ENCODE results near the gene NFKBIE. TPM values are rescaled to one million over a fixed set of nuclear protein-coding genes. Genes with fewer than 3 reads are reported as not detected.
A peak's percentile ranks its signal among the peaks of the same experiment; 100 is the strongest.

NFKBIE gene
- total RNA-seq, 1 experiment from 2014 or later: 7.6 TPM

DNA sequence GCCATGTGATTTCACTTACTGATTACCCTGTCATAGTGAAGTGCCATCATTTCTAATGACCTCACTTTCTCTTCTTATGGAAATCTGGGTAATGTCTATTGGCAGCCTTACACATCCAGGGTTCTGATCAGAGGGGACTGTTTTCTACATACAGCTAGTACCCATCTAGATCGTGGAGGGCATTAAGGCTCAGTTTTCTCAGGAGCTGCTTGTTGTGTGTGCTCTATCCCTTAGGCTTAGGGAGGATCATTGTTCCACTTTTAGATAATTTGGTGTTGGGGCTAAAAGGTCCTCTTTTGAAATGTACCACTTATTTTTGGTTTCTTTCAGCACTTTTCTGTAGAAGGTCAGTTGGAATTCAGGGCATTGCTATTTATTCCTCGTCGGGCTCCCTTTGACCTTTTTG is 14.6 kb downstream of the NFKBIE start:
- H2AFZ ChIP-seq (ENCODE audit: low read depth, low read length, poor library complexity, severe bottlenecking): no peak overlapping the region
- H3K27ac ChIP-seq (ENCODE audit: low read depth, low read length): 0 out of 2 replicates have a peak overlapping the region, but pooled peaks have one; percentile 22
- no peak for TF ChIP-seq JUND (IDR thresholded peaks at IDR 0.05)
- TF ChIP-seq, protein P1, sequence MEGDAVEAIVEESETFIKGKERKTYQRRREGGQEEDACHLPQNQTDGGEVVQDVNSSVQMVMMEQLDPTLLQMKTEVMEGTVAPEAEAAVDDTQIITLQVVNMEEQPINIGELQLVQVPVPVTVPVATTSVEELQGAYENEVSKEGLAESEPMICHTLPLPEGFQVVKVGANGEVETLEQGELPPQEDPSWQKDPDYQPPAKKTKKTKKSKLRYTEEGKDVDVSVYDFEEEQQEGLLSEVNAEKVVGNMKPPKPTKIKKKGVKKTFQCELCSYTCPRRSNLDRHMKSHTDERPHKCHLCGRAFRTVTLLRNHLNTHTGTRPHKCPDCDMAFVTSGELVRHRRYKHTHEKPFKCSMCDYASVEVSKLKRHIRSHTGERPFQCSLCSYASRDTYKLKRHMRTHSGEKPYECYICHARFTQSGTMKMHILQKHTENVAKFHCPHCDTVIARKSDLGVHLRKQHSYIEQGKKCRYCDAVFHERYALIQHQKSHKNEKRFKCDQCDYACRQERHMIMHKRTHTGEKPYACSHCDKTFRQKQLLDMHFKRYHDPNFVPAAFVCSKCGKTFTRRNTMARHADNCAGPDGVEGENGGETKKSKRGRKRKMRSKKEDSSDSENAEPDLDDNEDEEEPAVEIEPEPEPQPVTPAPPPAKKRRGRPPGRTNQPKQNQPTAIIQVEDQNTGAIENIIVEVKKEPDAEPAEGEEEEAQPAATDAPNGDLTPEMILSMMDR (IDR thresholded peaks at IDR 0.05 in 2 of 3, conservative IDR thresholded peaks at IDR 0.05 in 1 of 3; ENCODE audit: borderline replicate concordance in 1 of 3, insufficient read depth in 1 of 3, low read depth in 2 of 3, low read length in 2 of 3): no peak
- no peak for TF ChIP-seq FOSL1 (IDR thresholded peaks at IDR 0.05; ENCODE audit: low read depth)
- no peak for TF ChIP-seq TCF7L2 (IDR thresholded peaks at IDR 0.05; ENCODE audit: borderline replicate concordance, extremely low read depth, insufficient read depth, insufficient read length)
- no peak for TF ChIP-seq POLR2A (IDR thresholded peaks at IDR 0.05; ENCODE audit: borderline replicate concordance, extremely low read depth, insufficient read depth, insufficient read length)
- TF ChIP-seq EZH2 (IDR thresholded peaks at IDR 0.05): no peak
- no peak for TF ChIP-seq CBX3 (IDR thresholded peaks at IDR 0.05; ENCODE audit: low read depth)
- TF ChIP-seq, protein P2, sequence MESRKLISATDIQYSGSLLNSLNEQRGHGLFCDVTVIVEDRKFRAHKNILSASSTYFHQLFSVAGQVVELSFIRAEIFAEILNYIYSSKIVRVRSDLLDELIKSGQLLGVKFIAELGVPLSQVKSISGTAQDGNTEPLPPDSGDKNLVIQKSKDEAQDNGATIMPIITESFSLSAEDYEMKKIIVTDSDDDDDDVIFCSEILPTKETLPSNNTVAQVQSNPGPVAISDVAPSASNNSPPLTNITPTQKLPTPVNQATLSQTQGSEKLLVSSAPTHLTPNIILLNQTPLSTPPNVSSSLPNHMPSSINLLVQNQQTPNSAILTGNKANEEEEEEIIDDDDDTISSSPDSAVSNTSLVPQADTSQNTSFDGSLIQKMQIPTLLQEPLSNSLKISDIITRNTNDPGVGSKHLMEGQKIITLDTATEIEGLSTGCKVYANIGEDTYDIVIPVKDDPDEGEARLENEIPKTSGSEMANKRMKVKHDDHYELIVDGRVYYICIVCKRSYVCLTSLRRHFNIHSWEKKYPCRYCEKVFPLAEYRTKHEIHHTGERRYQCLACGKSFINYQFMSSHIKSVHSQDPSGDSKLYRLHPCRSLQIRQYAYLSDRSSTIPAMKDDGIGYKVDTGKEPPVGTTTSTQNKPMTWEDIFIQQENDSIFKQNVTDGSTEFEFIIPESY (IDR thresholded peaks at IDR 0.05; ENCODE audit: extremely low read depth, insufficient replicate concordance, low read length): no peak
- TF ChIP-seq, protein P3, sequence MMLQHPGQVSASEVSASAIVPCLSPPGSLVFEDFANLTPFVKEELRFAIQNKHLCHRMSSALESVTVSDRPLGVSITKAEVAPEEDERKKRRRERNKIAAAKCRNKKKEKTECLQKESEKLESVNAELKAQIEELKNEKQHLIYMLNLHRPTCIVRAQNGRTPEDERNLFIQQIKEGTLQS (IDR thresholded peaks at IDR 0.05): no peak
- no peak for TF ChIP-seq POLR2AphosphoS5 (IDR thresholded peaks at IDR 0.05; ENCODE audit: low read depth, low read length)
- TF ChIP-seq, protein P4, sequence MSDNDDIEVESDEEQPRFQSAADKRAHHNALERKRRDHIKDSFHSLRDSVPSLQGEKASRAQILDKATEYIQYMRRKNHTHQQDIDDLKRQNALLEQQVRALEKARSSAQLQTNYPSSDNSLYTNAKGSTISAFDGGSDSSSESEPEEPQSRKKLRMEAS (IDR thresholded peaks at IDR 0.05): no peak
- no peak for TF ChIP-seq RAD21 (IDR thresholded peaks at IDR 0.05; ENCODE audit: low read depth)
- TF ChIP-seq SRF (IDR thresholded peaks at IDR 0.05; ENCODE audit: low read depth): no peak
- TF ChIP-seq ZFX (IDR thresholded peaks at IDR 0.05): no peak
- TF ChIP-seq, protein P5, sequence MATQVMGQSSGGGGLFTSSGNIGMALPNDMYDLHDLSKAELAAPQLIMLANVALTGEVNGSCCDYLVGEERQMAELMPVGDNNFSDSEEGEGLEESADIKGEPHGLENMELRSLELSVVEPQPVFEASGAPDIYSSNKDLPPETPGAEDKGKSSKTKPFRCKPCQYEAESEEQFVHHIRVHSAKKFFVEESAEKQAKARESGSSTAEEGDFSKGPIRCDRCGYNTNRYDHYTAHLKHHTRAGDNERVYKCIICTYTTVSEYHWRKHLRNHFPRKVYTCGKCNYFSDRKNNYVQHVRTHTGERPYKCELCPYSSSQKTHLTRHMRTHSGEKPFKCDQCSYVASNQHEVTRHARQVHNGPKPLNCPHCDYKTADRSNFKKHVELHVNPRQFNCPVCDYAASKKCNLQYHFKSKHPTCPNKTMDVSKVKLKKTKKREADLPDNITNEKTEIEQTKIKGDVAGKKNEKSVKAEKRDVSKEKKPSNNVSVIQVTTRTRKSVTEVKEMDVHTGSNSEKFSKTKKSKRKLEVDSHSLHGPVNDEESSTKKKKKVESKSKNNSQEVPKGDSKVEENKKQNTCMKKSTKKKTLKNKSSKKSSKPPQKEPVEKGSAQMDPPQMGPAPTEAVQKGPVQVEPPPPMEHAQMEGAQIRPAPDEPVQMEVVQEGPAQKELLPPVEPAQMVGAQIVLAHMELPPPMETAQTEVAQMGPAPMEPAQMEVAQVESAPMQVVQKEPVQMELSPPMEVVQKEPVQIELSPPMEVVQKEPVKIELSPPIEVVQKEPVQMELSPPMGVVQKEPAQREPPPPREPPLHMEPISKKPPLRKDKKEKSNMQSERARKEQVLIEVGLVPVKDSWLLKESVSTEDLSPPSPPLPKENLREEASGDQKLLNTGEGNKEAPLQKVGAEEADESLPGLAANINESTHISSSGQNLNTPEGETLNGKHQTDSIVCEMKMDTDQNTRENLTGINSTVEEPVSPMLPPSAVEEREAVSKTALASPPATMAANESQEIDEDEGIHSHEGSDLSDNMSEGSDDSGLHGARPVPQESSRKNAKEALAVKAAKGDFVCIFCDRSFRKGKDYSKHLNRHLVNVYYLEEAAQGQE (IDR thresholded peaks at IDR 0.05; ENCODE audit: low read depth): no peak
- TF ChIP-seq SIN3A (IDR thresholded peaks at IDR 0.05; ENCODE audit: low read depth): no peak
- no peak for TF ChIP-seq ZNF274 (IDR thresholded peaks at IDR 0.05; ENCODE audit: low read depth, low read length)
- no peak for TF ChIP-seq EGR1 (IDR thresholded peaks at IDR 0.05; ENCODE audit: low read depth)
- H3K4me1 ChIP-seq (ENCODE audit: control insufficient read depth in 1 of 2, insufficient read depth in 2 of 2, low read length in 2 of 2): peaks cover 6 to 26% of the 10 kb centered on the region in 2 experiments
- H3K9me3 ChIP-seq (ENCODE audit: control insufficient read depth in 1 of 2, insufficient read depth in 1 of 2, low read depth in 1 of 2, low read length in 2 of 2): no peaks in the 10 kb centered on the region
- no peaks in the 10 kb centered on the region for H3K27me3 ChIP-seq (ENCODE audit: insufficient read depth, low read length)
- ATAC-seq (no peak), DNase-seq (ENCODE audit: low read depth, low spot score) (no peak)
- CTCF ChIA-PET: interaction anchor here (2.2 kb wide), 1 partner anchor 77 kb away, joined by 6 read pairs; no protein-coding TSS in a partner anchor
- BruUV-seq (replicated peaks): no TSS peak
- no peak overlapping the region for H3K4me2 ChIP-seq (ENCODE audit: low read length)
- H3K9me2 ChIP-seq (ENCODE audit: insufficient read depth): no peaks in the 10 kb centered on the region
- intact Hi-C loops (cut with micrococcal nuclease): loop anchor here (5.0 kb wide), 1 partner anchor 153 kb away; no protein-coding TSS in a partner anchor
- H3K9ac ChIP-seq (ENCODE audit: low read length): peak overlapping the region; percentile 9; the same call in 1 of the 2 replicates
- RAD21 ChIA-PET (ENCODE audit: low non-redundant PET in 1 of 2, low total read pairs in 2 of 2, uncharacterized antibody in 2 of 2, unreplicated experiment in 2 of 2): no interaction called here
- H3K79me2 ChIP-seq (ENCODE audit: insufficient read depth, low read length): peaks cover 65% of the 10 kb centered on the region
- H3K4me3 ChIP-seq (replicated peaks in 1 of 2; ENCODE audit: low read depth in 1 of 2, low read length in 2 of 2): no peak overlapping the region
- H4K20me1 ChIP-seq (ENCODE audit: insufficient read depth): peaks cover 68% of the 10 kb centered on the region
- peaks cover 55 to 73% of the 10 kb centered on the region in 2 experiments for H3K36me3 ChIP-seq (ENCODE audit: control insufficient read depth in 1 of 2, insufficient read depth in 2 of 2, low read length in 2 of 2)
- POLR2A ChIA-PET: no interaction called here

Measured in HCT116 (cell line).